ENCODE measurements around the gene THPO.

THPO gene

DNA sequence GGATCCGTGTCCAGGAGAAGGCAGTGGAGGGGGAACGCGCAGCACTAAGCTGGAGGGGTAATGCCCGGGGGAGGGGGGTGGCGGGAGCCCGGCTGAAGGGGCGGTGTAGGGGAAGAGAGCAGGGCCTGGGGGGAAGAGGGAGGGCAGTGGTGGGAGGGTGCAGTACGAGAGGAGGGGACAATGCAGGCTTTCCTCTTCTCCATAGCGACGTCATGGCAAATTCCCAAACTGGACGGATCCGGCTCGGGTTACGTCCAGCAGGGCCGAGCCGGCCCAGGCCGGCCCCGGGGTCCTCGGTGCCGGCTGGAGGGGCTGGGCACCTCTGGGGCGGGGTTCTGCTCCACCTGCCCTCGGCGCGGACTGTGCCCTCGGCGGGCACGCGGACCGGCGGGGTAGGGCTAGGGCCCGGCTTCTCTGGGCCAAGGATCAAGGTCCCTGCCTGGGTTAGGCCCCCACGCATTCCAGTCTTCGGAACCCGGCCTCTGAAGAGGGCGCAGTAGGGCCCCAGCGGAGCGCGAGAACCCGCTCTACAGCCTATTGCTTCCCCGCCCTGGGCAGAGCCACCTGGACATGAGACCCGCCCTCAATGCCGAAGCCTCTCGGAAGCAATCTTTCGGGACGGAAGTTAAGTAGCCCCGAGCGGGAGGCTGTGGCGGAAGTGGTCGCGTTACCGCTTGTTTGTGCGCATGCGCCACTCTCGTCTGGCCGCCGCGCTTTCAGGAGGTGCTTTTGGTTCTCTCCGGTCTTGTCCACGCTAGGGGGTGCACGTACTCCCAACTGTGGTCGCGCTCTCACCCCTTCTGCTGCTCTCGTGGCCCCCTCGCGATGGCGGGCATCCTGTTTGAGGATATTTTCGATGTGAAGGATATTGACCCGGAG lies 15.1 kb downstream of the THPO start:
- DNase-seq (ENCODE audit: low read depth in 2 of 2), result peak; percentile 91 to 94

DNA sequence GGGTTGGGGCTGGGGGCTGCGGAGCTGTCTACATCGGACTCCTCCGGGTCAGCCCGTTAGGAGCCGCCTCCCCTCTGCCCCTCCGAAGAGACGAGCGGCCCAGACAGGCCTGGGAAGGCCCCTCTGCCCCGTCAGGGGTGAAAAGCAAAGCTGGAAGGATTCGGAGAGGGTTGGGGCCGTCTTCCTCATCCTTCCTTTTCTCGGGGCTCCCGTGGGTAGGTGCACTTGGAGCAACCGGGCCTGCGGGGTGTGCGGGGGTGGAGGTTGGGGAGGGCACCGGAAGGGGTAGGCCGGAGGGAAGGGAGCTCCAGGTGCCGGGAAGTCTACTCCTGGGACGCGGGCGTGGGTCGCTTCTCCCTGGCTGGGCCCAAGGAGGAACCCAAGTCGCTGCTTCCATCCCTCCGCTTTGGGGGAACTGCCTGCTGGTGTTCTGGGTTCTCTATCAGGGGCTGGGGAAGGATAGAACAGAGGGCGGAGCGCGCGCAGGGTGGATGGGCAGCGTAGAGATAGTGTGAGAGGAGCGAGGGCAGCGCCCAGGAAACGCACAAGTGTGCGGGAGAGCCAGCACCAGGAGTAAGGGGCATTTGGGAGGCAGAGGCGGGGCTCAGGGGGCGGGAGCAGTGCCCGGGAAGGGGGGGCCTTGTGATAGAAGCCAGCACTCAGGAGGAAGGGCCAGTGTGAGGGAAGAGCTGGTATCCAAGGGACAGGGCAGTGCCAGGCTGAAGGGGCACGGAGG lies 15.9 kb downstream of the THPO start:
- peak in 1 of 2 donors; percentile 20 for DNase-seq (ENCODE audit: low read depth in 2 of 2)

DNA sequence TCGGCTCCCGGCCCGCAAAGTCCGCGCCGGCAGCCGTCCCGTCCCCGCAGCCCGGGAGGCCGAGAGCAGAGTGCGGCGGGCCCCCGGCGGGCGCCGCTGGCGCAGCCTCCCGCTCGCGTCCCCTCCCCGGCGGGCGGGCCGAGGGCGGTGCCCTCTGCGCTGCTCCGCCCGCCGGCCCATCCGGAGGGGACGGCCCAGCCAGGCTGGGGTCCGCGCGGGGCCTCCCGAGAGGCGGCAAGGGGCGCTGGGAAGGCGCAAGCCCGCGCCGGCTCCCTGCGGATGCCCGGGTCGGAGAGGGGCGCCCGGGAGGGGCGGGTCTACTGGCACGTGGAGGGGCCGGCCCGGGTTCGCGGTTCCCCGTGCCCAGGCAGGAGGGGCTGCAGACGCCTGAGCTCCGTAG lies 16.5 kb downstream of the THPO start, which contains the start of the genes CLCN2 and POLR2H:
Gene CLCN2, minus strand, starts transcription at position 74 of the 400 bp plus-strand sequence. CDS start 126 bp downstream, outside the sequence.
Gene POLR2H, plus strand, starts transcription at position 179 of the 400 bp plus-strand sequence. CDS start 1,783 bp downstream, outside the sequence.
- DNase-seq (ENCODE audit: low read depth in 2 of 2), result peak in 1 of 2 donors; percentile 37

DNA sequence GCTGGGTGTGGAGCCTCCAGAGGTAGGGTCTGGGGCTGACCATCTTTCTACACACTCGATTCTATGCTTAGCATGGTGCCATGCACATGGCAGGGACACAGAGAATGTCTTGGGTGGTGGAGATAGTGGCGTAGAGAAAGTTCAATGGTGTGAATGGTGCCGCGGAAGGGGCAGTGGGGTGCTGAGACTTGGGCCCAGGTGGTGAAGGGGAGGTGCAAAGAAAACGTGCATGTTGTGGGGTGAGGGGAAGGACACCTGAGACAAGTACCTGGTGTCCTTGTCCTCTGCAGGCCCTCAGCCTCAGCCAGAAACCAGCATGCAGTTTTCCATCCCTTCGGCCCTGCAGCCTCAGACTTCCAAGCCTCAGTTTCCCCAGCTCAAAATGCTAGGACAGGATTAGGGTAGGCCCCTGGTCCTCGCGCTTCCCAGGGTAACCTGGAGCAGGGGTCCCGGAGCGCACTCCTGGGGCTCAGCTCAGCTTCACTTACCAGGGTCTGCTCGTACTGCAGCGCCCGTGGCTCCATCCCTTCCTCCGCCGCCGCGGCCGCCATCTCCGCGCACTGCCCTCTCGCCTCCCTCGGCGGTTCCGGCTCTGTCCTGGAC lies 17.0 kb downstream of the THPO start:
- DNase-seq (ENCODE audit: low read depth in 2 of 2), result no peak

DNA sequence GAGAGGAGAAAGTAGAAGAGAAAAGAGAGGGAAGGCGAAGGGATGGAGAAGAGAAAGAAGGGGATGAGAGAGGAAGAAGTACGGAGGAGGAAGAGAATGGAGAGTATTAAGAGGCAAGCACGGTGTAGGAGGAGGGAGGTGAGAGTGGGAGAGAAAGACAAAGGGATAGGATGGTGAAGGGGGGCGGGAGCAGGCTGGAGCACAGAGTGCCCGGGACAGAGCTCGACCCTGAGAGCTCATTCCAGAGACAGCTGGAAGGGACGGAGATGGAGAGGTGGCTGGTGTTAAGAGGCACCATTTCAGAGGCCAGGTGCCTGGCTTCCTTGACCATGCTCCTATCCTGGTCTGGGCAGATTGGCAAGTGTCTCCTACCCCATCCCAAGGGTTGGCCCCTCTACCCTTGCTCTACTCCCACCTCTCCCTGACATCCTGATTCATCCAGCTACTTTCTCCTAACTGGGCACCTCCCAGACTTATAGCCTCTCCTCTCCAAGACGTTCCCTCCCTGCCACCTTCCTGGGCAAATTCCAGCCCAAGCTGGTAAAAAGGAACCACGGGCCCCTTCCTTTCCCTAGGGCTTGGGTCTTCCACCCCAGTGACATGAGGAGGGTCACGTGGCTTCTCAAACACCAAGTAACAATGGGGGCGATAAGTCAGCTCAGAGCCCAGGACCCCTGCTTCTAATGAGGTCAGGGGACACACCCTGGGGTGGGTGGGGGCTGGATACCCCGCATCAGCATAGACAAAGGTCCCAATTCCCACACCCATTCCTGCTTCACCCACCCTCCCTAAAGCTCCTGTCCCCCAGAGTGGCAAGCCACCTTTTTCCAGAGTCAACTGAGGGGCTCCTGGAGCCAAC lies 17.7 kb downstream of the THPO start:
- no peak for DNase-seq (ENCODE audit: low read depth in 2 of 2)

DNA sequence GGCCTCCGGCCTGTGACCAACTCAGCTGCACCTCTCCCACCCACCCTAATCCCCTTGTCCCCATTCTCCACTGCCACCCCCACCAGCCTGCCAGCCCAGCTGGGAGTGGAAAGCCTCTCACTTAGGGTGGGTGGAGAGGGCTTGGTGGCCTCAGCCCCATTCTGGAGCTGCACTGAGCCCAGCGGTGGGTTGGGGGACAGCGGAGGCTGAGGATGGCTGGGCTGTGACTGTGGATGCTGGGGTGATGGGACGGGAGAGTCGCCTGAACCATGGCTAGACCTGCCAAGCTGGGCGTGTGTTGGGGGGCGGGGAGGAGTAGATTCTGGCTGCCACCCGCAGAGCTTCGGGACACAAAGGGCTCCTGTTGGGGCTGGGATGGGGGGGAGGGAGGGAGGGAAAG lies 18.4 kb downstream of the THPO start:
- no peak for DNase-seq (ENCODE audit: low read depth in 2 of 2)

DNA sequence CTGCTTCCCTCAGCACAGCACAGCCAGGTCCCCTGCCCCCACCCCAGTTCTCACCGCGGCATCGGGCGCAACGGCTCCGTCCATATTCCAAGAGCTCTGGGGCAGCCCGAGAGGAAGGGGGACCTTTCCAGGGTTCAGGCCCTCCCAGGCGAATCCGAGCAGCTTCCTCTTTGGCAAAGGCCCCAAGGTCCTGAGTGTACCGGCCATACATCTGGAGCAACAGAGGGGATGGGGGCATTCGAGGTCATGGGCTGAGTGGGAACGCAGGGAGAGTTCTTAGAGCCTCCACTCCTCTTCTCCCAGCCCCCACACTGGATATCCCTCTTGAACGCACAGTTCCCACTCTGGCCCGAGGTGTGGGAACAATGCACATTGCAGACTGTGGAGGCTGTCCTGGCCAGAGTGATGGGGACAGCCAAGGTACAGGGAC lies 19.1 kb downstream of the THPO start:
- no peak for DNase-seq (ENCODE audit: low read depth in 2 of 2)

DNA sequence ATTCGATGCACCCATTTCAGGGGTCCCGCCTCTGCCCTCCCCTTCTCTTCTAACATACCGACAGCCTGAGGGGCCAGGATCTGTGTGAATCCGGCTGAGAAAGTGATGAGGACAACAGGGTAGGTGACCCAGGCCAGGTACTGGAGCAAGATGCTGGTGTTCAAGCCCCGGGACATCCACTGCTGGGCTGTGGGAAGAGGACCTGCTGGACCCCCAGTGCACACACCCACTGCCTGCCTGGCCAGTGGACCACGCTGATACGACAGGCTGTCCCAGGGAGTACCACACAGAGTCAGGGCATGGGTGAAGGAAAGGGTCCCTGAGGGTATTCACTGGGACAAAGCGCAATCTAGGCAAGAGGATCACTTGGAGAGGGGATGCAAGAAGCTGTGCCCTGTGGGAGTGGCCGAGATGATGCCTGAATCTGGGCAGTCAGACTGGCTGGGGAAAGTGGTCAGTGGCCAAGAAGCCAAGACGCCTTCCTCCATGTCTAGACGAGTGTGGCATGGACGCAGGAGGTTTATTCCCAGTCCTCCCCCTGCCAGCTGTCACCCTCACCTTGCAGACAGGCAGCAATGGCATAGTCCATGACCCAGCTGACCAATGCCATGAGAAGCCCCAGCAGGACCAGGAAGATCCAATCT lies 19.8 kb downstream of the THPO start:
- no peak for DNase-seq (ENCODE audit: low read depth in 2 of 2)

DNA sequence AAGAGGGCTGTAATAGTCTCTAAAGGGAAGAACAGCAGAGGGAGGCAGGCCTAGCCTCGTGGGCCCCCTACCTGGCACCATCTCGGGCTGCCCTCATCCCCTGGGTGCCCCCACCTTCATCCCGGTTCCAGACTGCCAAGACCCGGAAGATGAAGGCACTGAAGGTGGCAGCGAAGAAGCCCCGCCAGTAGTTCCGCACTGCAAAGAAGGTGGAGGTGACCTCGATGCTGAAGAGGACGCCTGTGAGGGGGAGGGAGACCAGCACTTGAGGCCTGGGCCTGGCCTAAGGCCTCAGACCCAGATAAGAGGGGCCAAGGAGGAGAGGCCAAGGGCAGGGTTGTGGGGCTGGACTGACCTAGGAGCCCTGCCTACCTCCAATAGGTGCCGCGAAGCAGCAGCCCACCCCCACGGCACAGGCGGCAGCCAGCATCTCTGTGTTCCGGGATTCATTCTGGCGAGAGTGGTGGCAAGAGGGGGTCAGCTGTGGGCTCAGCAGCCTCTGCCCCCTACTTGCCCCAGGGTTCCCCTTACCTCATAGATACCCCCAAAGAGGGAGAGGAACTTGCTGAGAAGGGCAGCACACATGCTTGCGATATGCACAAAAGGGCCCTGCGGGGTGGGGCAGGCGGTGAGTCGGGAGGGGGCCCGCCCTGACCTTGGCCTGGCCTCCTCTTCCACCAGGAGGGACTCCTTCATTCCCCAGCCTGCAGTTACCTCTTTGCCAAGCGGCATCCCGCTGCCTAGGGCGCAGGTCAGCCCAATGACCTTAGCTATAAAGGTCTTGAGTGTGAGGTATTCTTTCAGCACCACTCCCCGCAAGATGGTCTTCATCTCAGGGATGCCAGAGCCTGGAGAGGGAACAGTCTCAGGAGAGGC lies 20.5 kb downstream of the THPO start:
- no peak for DNase-seq (ENCODE audit: low read depth in 2 of 2)

DNA sequence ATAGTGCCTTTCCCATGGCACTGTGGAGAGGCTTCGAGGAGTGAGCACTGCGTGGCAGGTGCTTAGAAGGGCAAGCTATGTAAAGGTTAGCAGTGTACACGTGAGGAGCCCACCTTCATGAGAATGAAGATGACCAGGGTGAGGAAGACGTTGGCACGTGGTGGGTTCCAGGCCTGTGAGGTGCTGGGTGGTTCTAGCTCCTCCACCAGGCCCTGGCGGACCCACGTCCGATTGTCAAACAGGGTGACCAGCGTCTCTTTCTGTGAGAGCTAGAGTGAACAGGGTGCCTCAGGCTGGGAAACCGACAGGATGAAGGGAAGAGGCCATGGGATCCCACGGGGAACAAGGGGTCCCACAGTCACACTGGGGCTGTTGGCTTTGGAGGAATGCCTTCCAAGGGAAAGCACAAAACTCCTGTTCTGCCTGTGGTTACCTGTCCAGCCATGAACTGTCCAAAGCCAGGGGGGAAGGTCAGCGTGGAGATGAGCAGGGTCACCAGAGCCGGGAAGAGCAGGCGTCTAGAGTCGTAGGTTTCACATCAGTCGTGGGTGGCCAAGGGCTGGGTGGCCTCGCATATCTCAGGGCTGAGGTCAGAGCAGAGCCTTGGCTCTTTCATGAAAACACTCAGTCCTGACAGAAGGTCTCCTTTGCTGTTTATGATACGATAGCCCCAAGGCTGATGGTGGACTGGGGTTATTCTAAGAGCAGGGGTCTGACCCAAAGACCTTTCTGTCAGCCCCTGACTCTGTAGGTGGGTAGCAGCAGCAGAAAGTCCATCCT lies 22.6 kb downstream of the THPO start:
- DNase-seq (ENCODE audit: low read depth in 2 of 2), result no peak

DNA sequence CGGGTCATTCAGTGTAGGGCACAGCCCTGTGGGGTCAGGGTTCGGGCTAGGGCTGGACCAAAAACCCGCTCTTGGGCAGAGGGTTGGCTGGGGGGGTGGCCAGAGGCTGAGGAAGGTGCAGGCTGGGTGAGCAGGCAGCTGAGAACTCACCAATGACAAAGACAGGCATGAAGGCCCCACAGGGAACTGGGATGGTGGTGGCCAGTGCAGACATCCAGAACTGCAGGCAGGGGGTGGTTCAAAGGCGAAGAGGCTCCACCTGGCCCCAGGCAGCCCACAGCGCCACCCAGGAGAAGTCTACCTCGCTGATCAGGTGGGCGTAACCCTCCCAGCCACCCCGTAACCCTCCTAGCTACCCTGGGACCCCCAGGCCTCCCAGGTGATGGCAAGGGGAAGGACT lies 23.3 kb downstream of the THPO start:
- DNase-seq (ENCODE audit: low read depth in 2 of 2), result no peak

DNA sequence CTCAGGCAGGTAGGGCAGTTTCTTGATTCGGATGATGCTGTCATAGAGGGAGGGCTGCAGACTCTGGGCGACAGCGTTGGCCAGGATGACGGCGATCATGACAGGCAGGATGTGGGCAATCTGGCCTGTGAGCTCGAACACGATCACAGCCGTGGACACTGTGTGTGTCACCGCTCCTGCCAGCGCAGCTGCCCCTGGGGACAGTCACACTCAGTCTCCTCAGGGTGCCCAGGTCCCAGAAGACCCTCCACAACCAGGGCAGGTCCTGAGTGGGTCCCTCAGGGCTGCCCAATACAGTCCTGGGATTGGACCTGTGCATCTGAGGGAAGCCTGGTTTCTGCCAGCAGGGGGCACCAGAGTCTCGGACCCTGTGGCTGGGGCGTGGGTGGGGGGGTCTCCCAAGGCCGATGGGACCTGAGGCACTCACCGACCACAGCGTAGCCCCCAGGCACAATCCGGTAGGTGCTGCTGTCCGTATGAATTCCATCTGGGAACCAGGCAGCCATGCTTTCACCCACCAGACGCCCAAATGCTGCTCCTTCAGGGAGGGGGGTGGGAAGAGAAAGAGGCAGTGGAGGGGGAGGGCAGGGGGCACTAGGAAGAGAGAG lies 23.8 kb downstream of the THPO start:
- peak; percentile 29 to 42 for DNase-seq (ENCODE audit: low read depth in 2 of 2)

DNA sequence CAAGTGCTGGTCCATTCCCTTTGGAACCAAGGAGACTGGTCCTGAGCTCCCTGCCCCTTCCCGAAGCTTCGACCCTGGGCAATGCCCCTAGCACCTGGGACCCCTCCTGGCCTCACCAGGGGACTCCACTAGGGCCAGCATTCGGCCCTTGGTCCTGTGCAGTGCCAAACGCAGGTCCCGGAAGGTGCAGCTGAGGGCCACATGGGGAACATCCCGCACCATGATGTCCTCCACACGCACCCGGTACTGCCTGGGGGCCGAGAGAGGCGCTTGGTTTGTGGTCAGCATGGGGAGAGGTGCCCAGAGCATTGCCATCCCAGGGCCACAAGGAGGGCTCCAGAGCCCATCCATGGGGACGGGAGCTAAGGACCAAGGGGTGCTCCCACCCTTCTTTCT lies 24.5 kb downstream of the THPO start:
- no peak for DNase-seq (ENCODE audit: low read depth in 2 of 2)

DNA sequence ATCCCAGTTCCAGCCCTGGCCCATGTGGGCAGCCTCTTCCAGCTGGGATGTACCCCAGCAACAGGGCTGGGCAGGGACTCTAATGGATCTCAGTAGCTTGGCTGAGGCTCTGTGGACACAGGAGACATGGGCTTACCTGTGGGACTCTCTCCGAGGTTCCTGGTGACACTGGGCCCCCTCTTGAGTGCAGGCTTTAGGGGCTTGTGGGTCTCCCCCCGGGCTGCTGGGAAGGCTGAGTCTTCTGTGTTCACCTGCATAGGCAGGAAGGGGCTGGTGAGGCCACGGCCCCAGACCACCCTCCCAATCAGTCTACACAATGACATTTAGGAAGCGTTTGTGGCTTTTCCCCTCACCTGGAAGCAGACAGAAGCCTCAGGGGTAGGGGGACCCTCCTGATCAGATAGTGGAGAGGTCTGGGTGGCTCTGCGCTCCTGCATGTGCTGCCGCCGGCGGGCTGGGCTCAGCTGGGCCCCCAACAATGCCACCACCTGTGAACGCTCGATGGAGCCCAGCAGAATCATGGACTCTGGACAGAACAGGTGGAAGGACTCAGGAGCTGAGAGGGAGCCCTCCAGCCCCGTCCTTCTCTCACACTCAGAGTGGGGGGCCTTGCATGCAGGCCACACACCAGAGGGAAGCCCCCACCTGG lies 25.0 kb downstream of the THPO start:
- DNase-seq (ENCODE audit: low read depth in 2 of 2), result no peak

DNA sequence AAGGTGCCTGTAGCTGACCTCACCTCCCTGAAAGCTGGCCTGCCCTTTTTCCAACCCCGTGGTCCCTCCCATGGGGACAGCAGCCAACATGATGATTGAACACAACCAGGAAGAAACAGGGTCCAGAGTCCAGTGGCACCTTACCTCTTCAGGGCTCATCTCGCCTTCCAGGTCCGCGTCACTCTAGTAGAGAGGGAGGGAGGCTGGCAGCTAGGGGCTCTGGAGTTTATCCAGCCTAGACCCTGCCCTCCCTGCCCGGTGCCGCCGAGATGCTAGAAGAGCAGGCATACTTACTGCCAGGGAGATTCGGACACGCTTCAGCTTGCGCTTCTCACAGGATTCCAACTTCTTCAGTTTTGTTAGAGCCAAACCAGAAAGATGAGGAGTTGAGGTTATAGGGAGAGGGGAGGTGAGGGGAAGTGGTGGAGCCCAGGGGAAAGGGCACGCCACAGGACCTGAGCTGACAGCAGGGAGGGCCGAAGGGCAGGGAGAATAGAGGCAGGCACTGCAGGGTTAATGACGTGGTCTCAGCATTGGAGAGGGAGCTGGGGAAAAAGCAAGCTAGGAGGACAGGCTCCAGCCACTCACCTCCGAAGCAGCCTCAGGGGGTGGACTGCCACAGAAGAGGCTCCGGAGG lies 25.7 kb downstream of the THPO start:
- no peak for DNase-seq (ENCODE audit: low read depth in 2 of 2)

DNA sequence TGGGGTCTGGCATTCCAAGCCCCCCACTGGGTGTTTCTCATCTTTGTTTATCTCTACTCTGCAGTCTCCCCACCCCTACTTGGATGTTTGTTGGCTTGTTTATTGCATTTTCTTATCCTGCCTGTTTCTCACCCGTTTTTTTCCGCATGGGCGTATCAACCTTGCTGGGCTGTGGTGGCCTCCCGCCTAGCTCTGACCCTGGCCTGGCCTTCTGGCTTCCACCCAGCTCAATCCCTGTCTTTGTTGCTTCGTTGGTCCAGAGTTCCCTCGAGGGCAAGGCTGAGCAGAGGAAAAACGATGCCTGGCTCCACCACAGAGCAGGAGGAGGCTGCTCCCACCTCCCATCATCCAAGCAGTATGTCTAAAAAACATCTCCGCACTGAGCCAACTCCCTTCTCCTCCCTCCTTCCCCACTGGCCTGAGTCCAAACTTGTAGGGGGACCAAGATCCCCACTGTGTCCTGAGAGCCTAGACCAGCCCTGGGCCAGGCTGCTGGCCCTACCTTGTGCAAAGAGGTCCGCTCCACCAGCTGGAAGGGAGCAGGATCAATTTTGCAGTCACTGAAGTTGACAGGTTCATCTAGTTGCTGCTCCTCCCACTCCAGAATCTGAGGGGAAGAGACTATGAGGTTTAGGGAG lies 26.4 kb downstream of the THPO start:
- no peak for DNase-seq (ENCODE audit: low read depth in 2 of 2)

DNA sequence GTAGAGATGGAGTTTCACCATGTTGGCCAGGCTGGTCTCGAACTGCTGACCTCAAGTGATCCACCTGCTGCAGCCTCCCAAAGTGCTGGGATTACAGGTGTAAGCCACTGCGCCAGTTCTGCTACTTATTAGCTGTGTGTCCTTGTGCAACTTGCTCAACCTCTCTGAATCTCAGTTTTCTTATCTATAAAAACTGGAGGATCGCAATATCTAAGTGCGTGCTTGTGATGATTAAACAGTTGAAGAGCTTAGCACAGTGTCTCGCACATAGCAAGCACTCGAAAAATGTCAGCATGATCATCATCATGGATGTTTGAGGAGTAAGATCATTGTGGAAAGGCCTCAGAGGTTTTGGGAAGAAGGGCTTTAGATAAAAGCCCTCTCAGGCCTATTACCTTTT lies 27.4 kb downstream of the THPO start:
- no peak for DNase-seq (ENCODE audit: low read depth in 2 of 2)

All from stimulated activated CD8-positive, alpha-beta memory T cell treated with anti-CD3 and anti-CD28 coated beads, Interleukin-7, amount 100 ng/mL, for 4 hours (primary cell).